ENCODE results near the gene CFAP251.
"Not testable (repeated sequence)": the region's sequence is repeated elsewhere in the genome, so short reads cannot be mapped to it uniquely, and the experiment has no call there.

CFAP251 gene, protein sequence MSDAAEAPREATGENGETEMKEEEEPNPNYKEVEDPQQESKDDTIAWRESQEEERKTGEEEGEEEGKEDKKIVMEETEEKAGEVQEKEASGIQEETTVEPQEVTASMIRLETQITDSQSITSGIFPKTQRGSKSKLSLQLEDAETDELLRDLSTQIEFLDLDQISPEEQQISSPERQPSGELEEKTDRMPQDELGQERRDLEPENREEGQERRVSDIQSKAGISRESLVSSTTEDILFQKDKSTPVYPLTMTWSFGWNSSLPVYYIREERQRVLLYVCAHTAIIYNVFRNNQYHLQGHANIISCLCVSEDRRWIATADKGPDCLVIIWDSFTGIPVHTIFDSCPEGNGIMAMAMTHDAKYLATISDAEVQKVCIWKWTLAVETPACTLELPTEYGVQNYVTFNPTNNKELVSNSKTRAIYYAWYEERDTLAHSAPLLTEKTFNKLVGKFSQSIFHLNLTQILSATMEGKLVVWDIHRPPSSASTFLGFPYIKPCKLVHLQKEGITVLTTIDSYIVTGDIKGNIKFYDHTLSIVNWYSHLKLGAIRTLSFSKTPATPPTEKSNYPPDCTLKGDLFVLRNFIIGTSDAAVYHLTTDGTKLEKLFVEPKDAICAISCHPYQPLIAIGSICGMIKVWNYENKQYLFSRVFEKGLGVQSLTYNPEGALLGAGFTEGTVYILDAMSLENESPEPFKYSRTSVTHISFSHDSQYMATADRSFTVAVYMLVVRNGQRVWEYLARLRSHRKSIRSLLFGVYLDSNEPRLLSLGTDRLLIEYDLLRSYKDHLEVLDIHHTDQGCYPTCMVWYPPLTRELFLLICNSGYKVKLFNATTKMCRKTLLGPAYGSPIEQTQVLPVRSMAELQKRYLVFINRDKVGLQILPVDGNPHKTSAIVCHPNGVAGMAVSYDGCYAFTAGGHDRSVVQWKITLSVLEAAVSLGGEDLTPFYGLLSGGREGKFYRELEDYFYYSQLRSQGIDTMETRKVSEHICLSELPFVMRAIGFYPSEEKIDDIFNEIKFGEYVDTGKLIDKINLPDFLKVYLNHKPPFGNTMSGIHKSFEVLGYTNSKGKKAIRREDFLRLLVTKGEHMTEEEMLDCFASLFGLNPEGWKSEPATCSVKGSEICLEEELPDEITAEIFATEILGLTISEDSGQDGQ

DNA sequence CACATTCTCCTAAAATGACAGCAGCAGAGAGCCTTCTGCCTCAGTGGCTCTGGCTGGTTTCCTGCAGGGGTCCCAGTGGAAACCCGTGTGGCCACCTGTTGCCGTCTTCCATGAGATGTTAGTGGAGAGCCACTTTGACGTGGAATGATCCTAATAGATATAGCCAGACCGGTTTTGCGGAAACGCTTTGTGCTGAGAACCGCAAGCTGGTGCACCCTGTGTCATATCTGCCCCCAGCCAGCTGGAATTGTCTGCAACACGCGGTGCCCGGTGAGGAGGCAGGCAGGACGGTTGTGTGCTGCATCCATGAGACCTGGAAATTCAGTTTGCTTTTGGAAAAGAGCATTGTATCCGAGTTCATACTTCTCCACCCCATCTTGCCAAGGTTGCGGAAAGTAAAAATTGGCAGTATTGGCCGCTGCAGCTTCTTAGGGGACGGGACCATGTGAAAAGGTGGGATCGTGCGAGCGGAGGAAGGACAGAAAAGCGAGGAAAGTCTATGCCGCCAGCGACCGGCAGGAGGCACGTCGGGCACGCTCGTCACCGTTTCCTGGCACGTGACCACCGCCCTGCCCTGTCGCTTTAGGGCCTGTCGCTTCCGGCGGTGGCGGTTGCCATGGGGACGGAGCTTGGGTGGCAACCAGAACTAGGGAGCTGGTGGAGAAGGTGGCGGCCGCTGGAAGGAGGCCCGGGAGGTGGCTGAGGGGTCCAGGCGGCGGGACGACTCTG, at the start of gene CFAP251:
Gene CFAP251, plus strand, starts transcription at position 643 of the 729 bp plus-strand sequence. CDS start 2,714 bp downstream, outside the sequence.
- DNase-seq: peak; percentile 74 to 77

DNA sequence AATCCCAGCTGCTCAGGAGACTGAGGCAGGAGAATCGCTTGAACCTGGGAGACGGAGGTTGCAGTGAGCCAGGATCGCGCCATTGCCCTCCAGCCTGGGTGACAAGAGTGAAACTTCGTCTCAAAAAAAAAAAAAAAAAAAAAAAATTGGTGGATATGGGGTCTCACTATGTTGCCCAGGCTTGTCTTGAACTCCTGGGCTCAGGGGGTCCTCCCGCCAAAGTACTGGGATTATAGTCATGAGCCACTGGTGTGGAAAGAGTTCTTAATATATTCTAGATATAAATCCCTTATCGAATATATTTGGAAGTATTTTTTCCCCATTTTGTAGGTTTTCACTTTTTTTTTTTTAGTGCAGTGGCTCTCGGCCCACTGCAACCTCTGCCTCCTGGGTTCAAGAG, 49.2 kb upstream of the CFAP251 start:
- DNase-seq: not testable (repeated sequence)

DNA sequence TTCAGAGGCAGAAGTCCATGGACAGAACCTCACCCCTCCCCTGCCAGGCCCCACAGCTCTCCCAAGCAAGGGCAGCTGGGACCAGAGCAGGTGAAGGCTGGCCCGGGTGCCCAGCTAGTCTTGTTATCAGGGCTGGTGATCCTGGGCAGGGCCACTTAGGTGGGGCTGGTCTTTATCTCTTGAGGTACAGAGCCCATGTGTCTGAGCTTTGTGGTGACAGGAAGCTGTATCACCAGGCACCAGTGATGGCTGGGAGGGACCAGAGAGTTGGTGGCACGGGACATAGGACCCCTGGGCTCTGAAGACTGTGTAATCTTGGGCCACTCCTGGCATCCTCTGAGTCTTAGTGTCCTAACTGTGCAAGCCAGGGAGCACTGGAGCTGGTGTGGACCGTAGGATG, 46.9 kb upstream of the CFAP251 start:
- no peak for DNase-seq

DNA sequence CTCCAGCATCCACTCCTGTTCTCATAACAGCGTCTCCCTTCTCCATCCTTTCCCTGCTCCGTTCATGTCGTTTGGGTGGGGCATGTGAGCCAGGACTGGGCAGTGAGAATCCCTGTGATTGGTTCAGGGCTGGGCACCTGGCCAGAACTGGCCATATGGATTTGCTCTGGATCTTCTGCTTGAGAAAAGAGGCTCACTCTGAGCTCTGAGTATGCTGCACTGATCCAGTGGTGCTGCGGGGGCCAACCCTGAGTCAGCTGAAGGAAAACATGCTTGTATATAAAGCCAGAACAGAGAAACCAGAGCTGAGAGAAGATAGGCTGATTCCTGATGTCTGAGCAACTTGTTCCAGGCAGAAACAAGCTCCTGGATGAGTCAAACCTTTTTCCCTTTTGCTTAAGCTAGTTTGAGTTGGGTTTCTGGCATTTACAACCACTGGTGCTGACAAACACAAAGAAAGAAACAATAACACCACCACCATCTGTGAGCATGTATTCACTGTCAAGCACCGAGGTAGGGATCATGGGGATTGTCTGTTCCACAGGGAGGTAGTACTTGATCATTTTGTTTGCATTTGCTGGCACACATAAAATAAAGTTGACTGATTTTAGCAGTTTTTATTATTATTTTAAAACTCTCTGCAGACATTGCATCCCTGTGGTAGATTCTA, 45.7 kb upstream of the CFAP251 start:
- no peak for DNase-seq

DNA sequence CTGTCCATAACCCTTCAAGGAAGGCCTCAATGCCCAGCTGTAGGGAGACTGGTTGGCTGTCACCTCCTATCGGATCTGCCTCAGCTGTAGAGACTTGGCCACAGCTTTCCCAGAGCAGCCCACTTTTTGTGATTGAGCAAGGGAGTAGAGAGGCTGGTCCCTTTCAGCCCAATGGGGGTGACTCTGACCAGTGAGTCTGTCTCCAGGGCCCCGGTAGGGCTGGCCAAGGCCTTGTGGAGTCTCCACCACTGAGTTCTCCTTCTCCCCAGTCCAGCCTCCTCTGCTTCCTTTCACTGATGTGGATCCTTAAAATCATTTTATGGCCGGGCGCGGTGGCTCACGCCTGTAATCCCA, 45.2 kb upstream of the CFAP251 start:
- DNase-seq: no peak

DNA sequence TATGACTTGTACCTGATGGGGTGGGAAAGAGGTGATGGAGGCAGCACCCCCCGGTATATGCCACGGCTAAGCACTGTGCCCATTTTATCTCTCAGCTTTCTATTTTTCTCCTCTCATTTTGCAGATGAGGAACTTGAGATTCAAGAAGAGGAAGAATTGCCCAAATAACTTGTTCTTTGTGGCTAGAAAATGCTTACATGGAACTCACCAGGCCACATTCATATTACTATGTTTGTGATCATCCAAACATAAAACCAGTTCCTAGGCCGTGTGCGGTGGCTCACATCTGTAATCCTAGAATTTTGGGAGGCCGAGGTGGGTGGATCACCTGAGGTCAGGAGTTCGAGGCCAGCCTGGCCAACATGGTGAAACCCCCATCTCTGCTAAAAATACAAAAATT, 44.3 kb upstream of the CFAP251 start:
- no peak for DNase-seq

DNA sequence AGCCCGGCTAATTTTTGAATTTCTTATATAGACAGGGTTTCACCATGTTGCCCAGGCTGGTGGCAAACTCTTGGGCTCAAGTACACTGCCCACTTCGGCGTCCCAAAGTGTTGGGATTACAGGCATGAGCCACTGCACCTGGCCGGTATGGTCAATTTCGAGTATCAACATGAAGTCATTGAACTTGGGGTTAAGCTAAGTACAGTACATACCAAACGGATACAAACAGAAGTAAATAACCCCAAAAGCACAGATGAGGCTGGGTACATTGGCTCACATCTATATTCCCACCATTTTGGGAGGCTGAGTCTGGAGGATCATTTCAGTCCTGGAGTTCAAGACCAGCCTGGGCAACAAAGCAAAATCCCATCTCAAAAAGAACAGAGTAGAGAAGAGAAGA, 42.8 kb upstream of the CFAP251 start:
- no peak for DNase-seq

DNA sequence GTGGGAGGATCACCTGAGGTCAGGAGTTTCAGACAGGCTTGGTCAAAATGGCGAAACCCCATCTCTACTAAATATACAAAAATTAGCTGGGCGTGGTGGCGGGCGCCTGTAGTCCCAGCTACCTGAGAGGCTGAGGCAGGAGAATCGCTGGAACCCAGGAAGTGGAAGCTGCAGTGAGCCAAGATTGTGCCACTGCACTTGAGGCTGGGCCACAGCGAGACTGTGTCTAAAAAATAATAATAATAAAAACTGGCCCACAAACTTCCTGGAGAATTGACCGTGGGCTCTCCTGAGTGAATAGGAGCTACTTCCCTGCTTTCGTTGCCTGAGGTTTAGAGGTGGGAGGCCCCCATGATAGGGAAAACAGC, 42.3 kb upstream of the CFAP251 start:
- DNase-seq: not testable (repeated sequence)

DNA sequence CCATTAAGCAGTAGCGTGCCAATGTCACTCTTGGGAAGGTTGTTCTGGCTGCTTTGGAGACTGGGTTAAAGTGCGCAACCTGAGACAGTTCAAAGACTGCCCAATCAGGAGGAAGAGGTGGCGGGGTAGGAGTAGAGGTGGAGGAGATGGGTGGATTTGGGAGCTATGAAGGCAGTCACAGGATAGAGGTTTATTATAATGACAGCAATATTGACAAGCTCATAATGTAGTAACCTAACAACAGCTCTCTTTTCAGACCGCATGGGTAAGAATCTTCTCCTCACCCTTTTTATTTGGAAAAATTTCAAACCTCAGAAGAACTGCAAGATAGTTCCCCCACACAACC, 35.1 kb upstream of the CFAP251 start:
- no peak for DNase-seq

DNA sequence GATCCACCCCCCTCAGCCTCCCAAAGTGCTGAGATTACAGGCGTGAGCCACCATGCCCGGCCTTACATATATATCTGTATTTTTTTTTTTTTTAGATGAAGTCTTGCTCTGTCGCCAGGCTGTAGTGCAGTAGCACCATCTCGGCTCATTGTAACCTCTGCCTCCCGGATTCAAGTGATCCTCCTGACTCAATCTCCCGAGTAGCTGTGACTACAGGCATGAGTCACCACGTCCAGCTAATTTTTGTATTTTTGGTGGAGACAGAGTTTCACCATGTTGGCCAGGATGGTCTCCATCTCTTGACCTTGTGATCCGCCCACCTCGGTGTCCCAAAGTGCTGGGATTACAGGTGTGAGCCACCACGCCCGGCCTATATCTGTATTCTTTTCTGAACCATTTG, 33.3 kb upstream of the CFAP251 start:
- DNase-seq: not testable (repeated sequence)

DNA sequence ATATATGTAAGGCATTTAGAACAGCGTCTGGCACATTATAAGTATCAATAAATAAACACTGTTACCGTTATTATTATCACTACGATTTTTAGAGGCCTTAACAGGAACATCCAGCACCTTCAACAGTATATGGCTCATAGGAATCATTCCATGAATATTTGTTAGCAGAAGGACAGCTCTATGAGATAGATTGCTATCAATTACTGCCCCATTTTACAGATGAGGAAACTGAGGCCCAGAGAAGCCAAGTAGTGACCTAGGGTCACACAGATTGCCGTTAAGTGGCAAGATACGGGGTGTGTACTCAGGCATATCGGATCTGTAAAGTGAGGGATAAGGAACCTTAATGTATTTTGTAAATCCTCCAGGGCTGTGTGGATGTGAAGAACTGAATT, 30.3 kb upstream of the CFAP251 start:
- no peak for DNase-seq

DNA sequence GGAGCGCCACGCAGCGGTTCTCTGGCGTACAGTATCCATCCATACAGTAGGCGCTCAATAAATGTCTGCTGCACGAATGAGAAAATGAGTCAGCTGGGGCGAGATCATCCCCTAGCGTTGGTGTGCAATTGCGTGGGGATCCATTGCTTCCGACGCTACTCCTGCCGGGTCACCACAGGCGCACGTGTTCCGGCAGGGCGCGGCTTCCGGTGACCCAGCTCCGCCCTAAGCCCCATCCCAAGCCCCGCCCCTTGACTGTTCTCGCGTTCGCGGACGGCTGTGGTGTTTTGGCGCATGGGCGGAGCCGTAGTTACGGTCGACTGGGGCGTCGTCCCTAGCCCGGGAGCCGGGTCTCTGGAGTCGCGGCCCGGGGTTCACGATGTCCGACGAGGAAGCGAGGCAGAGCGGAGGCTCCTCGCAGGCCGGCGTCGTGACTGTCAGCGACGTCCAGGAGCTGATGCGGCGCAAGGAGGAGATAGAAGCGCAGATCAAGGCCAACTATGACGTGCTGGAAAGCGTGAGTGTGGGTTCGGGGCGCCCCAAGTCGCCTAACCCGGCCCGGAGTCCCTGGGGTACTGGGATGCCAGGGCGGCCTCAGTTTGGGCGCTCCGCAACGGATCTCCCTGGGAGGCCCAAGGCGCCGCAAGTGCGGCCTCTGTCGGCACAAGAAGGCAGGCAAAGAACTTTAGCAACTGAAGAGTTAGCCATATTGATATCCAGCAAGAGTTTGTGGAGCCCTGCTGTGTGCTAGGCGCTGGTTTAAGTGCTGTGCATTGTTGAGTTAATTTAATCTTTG, 29.7 kb upstream of the CFAP251 start, which contains the start of gene PSMD9:
Gene PSMD9, plus strand, starts transcription at position 313 of the 796 bp plus-strand sequence. Its CDS starts 67 bp downstream, at position 380.
- peak; percentile 92 to 95 for DNase-seq

DNA sequence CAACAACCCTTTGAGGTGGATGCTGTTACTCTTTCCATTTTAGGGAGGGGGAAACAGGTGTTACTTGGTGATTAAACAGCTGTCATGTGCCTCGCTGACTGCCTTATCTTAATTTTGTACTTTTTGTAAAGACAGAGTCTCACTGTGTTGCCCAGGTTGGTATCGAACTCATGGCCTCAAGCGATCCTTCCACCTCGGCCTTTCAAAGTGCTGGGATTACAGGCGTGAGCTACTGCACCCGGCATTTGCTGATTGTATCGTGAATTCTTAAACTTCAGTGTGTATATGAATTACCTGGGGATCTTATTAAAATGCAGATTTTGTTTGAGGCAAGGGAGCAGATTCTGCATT, 29.1 kb upstream of the CFAP251 start:
- DNase-seq: no peak

DNA sequence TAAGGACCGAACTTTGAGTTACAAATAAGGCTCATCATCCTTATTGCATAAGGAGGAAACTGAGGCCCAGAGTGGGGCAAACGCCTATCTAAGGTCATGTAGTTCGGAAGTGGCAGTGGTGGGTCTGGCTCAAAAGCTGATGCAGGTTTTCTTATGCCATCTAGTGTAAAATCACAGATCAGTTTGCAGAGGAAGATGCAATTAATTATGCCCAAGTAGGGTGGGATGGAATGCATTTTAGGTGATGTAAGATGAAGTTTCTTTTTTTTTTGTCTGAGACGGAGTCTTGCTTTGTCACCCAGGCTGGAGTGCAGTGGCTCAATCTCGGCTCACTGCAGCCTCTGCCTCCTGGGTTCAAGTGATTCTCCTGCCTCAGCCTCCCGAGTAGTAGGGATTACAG, 28.7 kb upstream of the CFAP251 start:
- DNase-seq: not testable (repeated sequence)

DNA sequence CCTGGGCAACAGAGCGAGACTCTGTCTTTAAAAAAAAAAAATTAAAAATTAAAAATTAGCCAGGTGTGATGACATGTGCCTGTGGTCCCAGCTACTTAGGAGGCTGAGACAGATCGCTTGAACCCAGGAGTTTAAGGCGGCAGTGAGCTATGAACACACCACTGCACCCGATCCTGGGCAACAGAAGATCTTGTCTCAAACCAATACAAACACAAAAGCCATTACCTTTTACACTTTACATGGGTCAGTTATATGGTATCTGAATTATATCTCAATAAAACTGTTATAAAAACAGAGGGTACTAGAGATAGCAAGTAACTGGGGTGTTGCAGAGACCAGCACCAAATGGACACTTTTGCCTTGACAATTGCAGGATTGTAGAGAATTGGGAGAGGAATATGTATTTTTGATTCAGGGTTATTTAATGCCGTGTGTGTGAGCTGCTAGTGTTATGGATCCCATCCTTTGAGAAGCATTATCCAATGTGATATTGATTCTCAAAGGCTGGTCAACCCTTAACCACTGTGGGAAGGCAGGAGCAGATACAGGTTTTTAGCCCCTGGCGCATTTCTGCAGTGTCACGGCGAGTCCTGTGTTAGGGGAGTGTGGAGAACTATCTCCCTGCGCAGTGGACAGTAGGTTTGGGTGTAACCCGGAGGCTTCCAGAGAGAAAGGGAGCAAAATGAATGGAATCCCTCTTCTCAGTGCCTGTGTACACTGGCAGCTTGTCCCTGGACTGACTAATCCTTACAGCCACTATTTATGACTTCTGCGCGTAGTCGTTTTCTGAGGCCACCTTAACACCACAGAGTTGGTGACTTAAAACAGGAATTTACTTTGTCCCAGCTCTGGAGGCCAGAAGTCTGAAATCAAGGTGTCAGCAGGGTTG, 25.5 kb upstream of the CFAP251 start:
- DNase-seq: no peak

DNA sequence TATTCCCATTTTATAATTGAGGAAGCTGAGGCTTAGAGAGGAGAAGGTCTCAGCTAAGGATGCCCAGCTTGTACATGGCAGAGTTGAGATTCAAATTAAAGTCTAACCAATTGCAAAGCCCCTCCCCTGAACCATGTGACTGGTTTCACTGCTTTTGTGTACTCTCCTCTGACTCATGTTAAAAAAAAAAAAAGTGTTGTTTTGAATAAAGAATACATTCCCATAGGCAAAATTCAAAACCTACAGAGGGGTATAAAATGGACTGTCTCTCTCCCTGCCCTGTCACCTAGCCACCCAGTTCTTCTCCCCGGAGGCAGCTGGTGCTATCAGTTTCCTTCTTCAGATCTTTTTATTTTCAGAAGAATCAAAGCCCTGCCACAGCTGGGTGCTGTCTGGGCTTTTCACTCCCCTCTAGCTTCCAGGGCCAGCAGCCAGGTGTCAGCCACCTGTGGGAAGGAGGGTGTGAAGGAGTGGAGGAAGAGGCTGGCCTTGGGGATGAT, 24.4 kb upstream of the CFAP251 start:
- no peak for DNase-seq

DNA sequence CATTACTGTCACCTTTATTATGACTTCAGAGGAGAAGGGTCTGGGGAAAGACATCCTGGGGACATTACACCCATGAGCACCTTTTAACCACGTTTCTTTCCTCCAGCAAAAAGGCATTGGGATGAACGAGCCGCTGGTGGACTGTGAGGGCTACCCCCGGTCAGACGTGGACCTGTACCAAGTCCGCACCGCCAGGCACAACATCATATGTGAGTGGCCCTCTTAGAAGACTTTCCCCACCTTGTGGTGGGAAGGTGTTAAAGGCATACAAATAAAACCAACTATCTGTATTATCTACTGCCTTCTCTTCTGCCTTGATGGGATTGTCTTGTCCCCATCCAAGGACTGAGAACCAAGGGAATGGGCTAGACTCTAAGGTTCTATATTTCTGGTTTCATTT, 23.8 kb upstream of the CFAP251 start:
- DNase-seq: no peak

DNA sequence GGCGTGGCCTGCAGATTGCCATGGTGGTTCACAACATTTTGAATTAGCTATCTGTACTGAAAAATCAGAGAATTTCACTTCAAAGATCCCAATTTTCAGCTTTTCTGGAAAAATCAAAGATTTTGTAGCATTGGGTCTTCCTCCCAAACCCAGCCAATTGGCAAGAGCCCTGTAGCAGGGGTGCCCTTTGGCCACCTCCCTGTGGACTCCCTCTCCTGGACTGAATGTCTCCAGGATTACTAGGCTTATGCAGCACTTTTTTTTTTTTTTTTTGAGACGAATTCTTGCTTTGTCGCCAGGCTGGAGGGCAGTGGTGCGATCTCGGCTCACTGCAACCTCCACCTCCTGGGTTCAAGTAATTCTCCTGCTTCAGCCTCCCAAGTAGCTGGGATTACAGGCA, 20.1 kb upstream of the CFAP251 start:
- no peak for DNase-seq

DNA sequence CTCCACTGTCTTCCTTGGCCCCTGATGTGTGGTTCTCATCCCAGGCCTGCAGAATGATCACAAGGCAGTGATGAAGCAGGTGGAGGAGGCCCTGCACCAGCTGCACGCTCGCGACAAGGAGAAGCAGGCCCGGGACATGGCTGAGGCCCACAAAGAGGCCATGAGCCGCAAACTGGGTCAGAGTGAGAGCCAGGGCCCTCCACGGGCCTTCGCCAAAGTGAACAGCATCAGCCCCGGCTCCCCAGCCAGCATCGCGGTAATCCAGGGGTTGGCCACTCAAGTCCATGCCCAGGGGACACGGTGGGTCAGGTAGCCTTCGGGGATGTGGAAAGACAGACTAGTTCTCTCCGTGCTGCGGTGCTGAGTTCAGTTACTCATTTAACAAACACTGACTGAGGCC, 18.8 kb upstream of the CFAP251 start:
- DNase-seq: no peak

DNA sequence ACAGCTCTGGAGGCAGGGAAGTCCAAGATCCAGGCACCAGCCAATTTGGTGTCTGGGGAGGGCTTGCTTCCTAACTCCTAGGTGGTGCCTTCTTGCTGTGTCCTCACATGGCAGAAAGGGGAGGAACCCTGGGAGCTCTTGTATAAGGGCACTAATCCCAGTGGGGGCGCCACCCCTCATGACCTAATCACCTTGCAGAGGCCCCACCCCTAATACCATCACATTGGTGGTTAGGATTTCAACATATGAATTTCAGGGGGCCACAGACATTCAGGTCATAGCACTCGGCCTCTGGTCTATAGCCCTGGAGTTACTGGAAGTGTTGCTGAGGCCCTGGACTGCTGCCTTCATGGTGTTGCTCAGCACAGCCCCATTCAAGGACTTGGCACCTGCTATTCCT, 15.2 kb upstream of the CFAP251 start:
- DNase-seq: no peak

Data from hippocampal formation (tissue), 2 donors.